EL (cell line): Measurements from ENCODE around the gene CTCF.

Experiments used
- DNase-seq: peaks from one replicate; pipeline ENCODE4 v3.0.0-alpha.2; 2016

Gene CTCF

GRCh38 chr16:67608364-67608763 lies 46.0 kb downstream of the CTCF start:
- DNase-seq = no peak

DNA sequence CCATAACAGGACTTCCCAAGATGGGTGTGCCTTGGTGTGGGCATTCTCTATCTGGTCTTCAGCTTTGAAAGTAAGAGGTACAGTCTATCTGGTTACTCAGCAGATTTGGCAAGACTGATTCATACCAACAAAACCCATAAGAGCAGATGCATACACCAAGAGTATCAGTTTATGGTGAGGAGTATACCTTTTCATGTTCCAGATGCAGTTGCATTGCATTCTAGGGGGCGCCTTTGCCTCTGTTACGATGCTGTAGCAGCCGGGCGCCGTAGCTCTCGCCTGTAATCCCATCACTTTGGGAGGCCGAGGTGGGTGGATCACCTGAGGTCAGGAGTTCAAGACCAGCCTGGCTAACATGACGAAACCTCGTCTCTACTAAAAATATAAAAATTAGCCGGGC lies 51.5 kb downstream of the CTCF start:
- DNase-seq = no peak

- no peak for DNase-seq
These were observed 65.9 kb downstream of the CTCF start for GRCh38 chr16:67628216-67628615.

DNA sequence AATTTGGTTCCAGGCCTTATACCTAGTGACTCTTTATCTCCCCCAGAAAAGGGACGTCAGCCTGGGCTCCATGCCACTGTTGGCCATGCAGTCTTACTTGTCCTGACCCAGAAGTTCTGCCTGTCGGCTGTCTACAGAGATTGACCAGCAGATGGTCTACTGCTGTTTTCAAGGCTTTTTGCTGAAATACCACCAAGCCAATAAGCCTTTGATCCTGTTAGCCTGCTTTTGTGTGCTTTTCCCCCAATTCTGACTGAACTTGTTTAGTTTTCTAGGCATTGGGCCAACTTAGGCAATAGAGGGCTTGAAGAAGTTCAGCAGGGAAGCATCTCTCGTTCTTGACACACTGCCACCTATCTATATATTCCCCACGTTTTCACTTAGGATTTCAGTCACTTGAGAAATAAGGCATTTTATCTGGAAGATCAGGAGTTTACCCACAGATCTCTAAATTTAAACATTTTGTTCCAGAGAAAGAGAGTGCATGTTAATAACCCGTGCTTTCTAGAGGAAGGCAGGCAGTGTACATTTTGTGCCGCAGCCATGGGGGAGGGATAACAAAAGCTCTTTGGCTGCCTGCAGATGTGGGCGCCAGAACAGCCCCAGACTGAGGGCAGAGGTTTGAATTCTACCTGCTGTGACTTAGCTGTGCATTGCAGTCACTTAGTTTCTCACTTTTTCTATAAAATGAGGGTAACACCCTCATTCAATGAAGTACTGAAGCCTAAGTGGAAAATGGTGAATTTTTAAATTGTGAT lies 70.3 kb downstream of the CTCF start:
- DNase-seq = no peak

- DNase-seq = no peak
These were observed 74.4 kb downstream of the CTCF start for GRCh38 chr16:67636713-67637112.

DNA sequence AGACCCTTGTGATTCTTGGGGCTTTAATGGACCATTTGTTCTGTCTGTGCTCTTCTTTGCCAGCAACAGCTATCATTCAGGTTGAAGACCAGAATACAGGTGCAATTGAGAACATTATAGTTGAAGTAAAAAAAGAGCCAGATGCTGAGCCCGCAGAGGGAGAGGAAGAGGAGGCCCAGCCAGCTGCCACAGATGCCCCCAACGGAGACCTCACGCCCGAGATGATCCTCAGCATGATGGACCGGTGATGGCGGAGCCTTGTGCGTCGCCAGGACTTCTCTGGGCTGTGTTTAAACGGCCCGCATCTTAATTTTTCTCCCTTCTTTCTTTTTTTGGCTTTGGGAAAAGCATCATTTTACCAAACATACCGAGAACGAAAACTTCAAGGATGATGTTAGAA lies 75.3 kb downstream of the CTCF start:
- no peak for DNase-seq

DNA sequence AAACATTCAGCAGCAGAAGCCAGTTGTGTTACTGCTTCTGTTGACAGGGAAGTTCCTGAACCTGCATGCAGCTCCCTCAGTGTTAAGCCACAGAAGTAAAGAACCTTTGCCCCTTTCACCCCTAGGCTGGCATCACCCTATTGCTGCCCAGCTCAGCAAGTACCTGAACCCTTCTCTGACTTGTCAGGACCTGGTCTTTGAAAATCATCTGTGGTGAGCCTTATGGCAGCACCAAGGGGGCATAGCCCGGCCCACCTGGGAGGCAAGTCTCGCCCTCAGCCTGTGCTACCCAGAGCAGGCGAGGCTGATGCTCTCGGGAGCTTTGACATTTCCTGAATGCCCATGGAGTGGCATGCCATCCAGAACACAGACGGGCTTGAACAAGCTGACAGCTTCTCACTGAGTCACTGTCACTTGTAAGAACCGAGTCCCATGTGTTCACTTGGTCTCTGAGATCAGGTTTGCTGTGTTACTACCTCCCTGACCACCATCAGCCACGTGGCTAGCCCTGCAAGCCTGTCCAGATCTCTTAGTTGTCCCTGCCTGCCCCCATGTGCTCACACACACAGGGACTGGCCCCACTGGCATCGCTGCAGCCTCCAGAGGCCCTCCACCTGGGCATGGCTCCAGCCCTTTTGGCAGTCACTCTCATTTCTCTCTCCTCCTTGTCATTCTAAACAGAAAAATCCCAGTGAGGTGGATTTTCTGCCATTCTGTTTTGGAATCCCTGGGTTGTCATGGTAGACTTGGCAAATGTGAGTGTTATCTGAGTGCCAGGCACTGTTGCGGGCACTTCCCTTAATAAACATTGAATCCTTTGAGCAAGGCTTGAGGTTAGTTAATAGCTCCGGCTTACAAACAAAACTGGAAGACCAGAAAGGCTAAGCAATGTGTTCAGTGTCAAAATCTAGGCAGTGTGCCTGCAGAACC lies 79.7 kb downstream of the CTCF start:
- no peak for DNase-seq

DNA sequence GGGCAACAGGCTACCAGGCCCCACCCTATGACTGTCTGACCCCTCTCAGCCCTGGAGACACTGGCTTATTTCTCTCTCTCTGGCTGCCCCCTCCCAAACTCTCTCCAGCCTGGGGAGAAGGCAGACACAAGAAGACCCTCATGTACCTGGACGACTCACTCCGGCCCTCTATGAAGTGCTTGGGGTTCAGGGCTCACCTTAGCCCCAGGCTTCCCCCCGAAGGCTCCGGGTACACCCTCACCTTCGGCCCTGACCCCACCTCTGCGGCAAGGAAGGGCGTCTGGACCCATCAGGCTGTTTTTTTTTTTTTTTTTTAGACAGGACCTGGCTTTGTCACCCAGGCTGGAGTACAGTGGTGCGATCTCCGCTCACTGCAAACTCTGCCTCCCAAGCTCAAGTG lies 81.7 kb downstream of the CTCF start:
- no peak for DNase-seq

DNA sequence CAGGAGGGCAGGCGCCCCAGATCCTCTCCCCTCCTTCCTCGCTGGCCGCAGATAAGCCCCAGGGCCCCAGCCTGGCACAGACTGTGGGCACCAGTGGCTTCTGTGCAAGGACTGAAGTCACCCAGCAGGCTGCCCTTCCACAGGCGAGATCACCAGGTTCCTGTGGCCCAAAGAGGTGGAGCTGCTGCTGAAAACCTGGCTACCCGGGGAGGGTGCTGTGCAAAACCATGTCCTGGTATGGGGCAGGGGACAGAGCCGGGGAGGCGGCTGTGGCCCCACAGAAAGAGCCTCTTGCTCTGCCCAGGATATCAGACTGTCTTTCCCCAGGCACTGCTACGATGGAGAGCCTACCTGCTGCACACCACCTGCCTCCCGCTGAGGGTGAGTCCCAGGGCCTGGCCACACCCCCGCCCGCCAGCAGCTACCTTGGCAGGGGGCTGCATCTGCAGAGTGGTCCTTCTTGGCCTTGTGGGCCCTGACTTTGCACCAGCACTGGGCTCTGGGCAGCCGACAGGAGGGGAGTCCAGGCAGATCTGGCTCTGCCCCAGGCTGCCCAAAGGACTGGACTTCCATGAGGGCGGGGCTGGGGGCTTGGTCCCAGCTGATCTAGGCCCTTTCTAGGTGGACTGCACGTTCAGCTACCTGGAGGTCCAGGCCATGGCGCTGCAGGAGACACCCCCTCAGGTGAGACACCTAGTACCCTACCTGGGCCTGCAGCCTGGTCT lies 83.2 kb downstream of the CTCF start:
- no peak for DNase-seq

- DNase-seq = no peak
These were observed 84.9 kb downstream of the CTCF start for GRCh38 chr16:67647111-67647651.

DNA sequence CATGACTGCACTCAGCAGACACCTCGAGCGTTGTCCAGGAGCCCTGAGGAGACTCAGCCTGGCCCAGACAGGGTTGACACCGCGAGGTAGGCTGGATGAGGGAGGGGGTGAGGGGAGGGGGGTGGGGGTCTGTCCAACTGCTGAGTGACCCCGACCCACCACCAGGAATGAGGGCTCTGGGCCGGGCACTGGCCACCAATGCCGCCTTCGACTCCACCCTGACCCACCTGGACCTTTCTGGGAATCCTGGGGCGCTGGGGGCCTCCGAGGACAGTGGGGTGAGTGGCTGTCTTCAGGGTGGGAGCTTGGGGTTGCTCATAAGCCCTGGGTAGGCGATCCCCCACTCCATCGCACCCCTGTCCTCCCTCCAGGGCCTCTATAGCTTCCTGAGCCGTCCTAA lies 85.4 kb downstream of the CTCF start:
- DNase-seq = no peak

- DNase-seq = no peak
These were observed 85.9 kb downstream of the CTCF start for GRCh38 chr16:67648088-67648763.

GRCh38 chr16:67648764-67649407 lies 86.6 kb downstream of the CTCF start:
- no peak for DNase-seq

DNA sequence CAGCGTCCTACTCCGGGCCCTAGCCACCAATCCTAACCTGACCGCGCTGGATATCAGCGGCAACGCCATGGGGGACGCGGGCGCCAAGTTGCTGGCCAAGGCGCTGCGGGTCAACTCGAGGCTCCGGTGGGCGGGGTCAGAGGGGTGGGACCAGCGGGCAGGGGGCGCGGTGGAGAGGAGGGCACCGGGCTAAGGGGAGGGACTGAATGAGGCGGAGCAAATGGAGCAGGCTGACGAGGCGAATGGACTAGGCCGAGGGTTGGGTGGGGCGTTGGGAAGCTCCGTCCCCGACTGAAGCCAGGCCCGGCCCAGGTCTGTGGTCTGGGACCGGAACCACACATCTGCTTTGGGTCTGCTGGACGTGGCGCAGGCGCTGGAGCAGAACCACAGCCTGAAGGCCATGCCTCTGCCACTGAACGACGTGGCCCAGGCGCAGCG lies 87.2 kb downstream of the CTCF start:
- no peak for DNase-seq

- DNase-seq = no peak
These were observed 87.7 kb downstream of the CTCF start for GRCh38 chr16:67650023-67650422.

DNA sequence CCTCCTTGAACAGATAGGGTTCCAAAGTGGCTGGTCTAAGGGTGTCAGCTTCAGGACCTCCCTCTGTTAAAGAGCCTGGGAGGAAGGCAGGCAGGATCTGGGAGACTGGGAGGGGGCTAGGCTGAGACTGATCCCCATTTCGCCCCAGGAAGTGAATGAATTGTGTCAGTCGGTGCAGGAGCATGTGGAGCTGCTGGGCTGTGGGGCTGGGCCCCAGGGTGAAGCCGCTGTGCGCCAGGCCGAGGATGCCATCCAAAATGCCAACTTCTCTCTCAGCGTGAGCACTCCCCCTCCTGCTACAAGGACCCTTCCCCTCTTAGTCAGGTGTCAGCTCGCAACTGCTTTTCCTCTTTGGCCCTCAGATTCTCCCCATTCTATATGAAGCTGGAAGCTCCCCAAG lies 88.7 kb downstream of the CTCF start:
- no peak for DNase-seq

GRCh38 chr16:67651847-67652246 lies 89.5 kb downstream of the CTCF start:
- no peak for DNase-seq

DNA sequence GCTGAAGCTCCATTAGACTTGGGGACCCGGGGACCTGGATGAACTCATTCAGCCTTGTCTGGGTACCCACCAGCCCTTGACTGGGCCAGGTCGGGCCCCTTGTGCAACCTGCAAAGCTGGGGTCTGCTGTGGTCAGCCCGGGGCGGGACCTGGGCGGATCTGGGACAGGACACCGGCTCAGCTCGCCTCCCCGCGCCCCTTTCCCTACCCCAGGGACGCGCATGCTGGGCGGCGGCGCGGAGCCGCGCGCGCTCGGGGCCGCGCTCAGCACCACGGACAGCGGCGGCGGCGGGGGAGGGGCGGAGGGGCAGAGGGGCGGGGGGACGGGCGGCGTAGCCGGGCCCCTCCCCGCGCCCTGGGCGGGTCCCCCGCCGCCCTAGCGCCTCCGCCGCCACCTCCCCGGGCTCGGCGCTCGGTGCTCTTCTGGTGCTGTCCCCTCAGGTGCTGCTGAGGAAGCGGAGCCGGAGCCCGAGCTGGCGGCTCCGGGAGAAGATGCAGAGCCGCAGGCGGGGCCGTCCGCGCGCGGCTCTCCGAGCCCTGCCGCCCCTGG lies 90.3 kb downstream of the CTCF start:
- DNase-seq = peak; percentile 25

GRCh38 chr16:67653128-67653788 lies 90.9 kb downstream of the CTCF start:
- peak; percentile 35 for DNase-seq

GRCh38 chr16:67653789-67654402 lies 91.6 kb downstream of the CTCF start:
- DNase-seq = no peak
